ENCODE results near the gene AKAP13.

Gene AKAP13

GRCh38 chr15:85412956-85413854, 32.8 kb downstream of the AKAP13 start:
- H3K79me2 ChIP-seq (ENCODE audit: low read length): peaks cover 69% of the 10 kb centered on the region
- peaks cover 18% of the 10 kb centered on the region; the same call in 1 of the 2 replicates for H3K27me3 ChIP-seq (ENCODE audit: low read depth, low read length)
- H3K9ac ChIP-seq (ENCODE audit: low read length): peak overlapping the region; percentile 48
- H2AFZ ChIP-seq (ENCODE audit: low read depth, low read length): no peak overlapping the region
- no peaks in the 10 kb centered on the region for H3K36me3 ChIP-seq (replicated peaks; ENCODE audit: low read depth, low read length)
- TF ChIP-seq EZH2phosphoT487 (IDR thresholded peaks at IDR 0.05; ENCODE audit: low read depth) (peak; percentile 69; the same call in 1 of the 2 replicates), CTCF (IDR thresholded peaks at IDR 0.05; ENCODE audit: low read depth, low read length) (peak; percentile 37)
- H3K4me3 ChIP-seq (ENCODE audit: low read length): peak overlapping the region; percentile 72
- peak overlapping the region; percentile 58 for H3K27ac ChIP-seq (ENCODE audit: low read length)
- H4K20me1 ChIP-seq (ENCODE audit: insufficient read depth, low read length): peaks cover 40% of the 10 kb centered on the region
- H3K4me1 ChIP-seq (ENCODE audit: low read length): peaks cover 40% of the 10 kb centered on the region
- peak overlapping the region; percentile 95 for H3K4me2 ChIP-seq (ENCODE audit: low read length)
- no peaks in the 10 kb centered on the region for H3K9me3 ChIP-seq (ENCODE audit: insufficient read depth, low read length)

- Histone ChIP-seq H3K27me3 (ENCODE audit: low read depth, low read length) (peaks cover 18% of the 10 kb centered on the region; the same call in 1 of the 2 replicates), H3K4me1 (ENCODE audit: low read length) (peaks cover 33% of the 10 kb centered on the region), H3K27ac (ENCODE audit: low read length) (no peak overlapping the region), H3K9me3 (ENCODE audit: insufficient read depth, low read length) (no peaks in the 10 kb centered on the region), H3K4me2 (ENCODE audit: low read length) (peak overlapping the region; percentile 95), H3K4me3 (ENCODE audit: low read length) (peak overlapping the region; percentile 52), H3K36me3 (replicated peaks; ENCODE audit: low read depth, low read length) (no peaks in the 10 kb centered on the region), H3K79me2 (ENCODE audit: low read length) (peaks cover 68% of the 10 kb centered on the region), H2AFZ (ENCODE audit: low read depth, low read length) (no peak overlapping the region), H3K9ac (ENCODE audit: low read length) (peak overlapping the region; percentile 20), H4K20me1 (ENCODE audit: insufficient read depth, low read length) (peaks cover 48% of the 10 kb centered on the region)
- TF ChIP-seq CTCF (IDR thresholded peaks at IDR 0.05; ENCODE audit: low read depth, low read length): no peak
- TF ChIP-seq EZH2phosphoT487 (IDR thresholded peaks at IDR 0.05; ENCODE audit: low read depth): no peak
Observed at GRCh38 chr15:85414037-85414436, 33.6 kb downstream of the AKAP13 start.

GRCh38 chr15:85414495-85414894, 34.1 kb downstream of the AKAP13 start:
- Histone ChIP-seq H3K9ac (ENCODE audit: low read length) (peak overlapping the region; percentile 20), H3K9me3 (ENCODE audit: insufficient read depth, low read length) (no peaks in the 10 kb centered on the region)

More at GRCh38 chr15:85414495-85414894, 34.1 kb downstream of the AKAP13 start:
- H3K4me1 ChIP-seq (ENCODE audit: low read length): peaks cover 36% of the 10 kb centered on the region
- no peak for TF ChIP-seq EZH2phosphoT487 (IDR thresholded peaks at IDR 0.05; ENCODE audit: low read depth)
- TF ChIP-seq CTCF (IDR thresholded peaks at IDR 0.05; ENCODE audit: low read depth, low read length): peak; percentile 77
- no peaks in the 10 kb centered on the region for H3K36me3 ChIP-seq (replicated peaks; ENCODE audit: low read depth, low read length)
- H3K4me2 ChIP-seq (ENCODE audit: low read length): peak overlapping the region; percentile 95
- H3K4me3 ChIP-seq (ENCODE audit: low read length): peak overlapping the region; percentile 52
- H4K20me1 ChIP-seq (ENCODE audit: insufficient read depth, low read length): peaks cover 52% of the 10 kb centered on the region
- H2AFZ ChIP-seq (ENCODE audit: low read depth, low read length): no peak overlapping the region
- peaks cover 18% of the 10 kb centered on the region; the same call in 1 of the 2 replicates for H3K27me3 ChIP-seq (ENCODE audit: low read depth, low read length)
- peaks cover 72% of the 10 kb centered on the region for H3K79me2 ChIP-seq (ENCODE audit: low read length)
- H3K27ac ChIP-seq (ENCODE audit: low read length): no peak overlapping the region

Data from OCI-LY3 (cell line).